Left ventricle myocardium inferior (tissue), 1 donor: ENCODE measurements around the gene ZRANB1. TPM values are rescaled to one million over a fixed set of nuclear protein-coding genes. Genes with fewer than 3 reads are reported as not detected.

Experiments used
- DNase-seq: peaks from one replicate; pipeline ENCODE4 v3.0.0-alpha.2; 2020
- H3K27ac ChIP-seq: fragments of 200-600 bp; replicated peaks from 2 replicates; pipeline ENCODE4 v1.8.0; 2021
- H3K27me3 ChIP-seq: fragments of 200-600 bp; 2 replicates; pipeline ENCODE4 v1.8.0; 2021; ENCODE audit warnings: low read depth
- H3K36me3 ChIP-seq: fragments of 200-600 bp; 2 replicates; pipeline ENCODE4 v1.8.0; 2021
- H3K4me1 ChIP-seq: fragments of 200-600 bp; 2 replicates; pipeline ENCODE4 v1.8.0; 2021
- H3K4me3 ChIP-seq: fragments of 200-600 bp; 2 replicates; pipeline ENCODE4 v1.8.0; 2021; ENCODE audit warnings: mild to moderate bottlenecking, moderate library complexity
- H3K9me3 ChIP-seq: fragments of 200-600 bp; replicated peaks from 2 replicates; pipeline ENCODE4 v1.8.0; 2021
- intact Hi-C: fragments of 100-400 bp; cut with micrococcal nuclease; formaldehyde crosslinking; loops from one replicate; pipeline ENCODE4 v1.11.0; 2022
- total RNA-seq: library from RNA; stranded (reverse); fragmentation: NEBNext Ultra II Directional; extraction: Animal tissue kit (Norgen Biotek cat#: 25700); gene quantifications from one replicate; pipeline ENCODE4 v1.2.1, GENCODE V29; 2021
- TF ChIP-seq, protein P1 (sequence below): fragments of 200-600 bp; IDR thresholded peaks from 2 replicates; pipeline ENCODE4 v1.8.0; 2021; ENCODE audit warnings: antibody characterized with exemption, mild to moderate bottlenecking, borderline replicate concordance
- donor health status: DM: no; HTN: yes; CAD: no; lungs with severe emphysema.

The ZRANB1 gene
- total RNA-seq, 1 donor from 2014 or later, result 25.3 TPM

DNA sequence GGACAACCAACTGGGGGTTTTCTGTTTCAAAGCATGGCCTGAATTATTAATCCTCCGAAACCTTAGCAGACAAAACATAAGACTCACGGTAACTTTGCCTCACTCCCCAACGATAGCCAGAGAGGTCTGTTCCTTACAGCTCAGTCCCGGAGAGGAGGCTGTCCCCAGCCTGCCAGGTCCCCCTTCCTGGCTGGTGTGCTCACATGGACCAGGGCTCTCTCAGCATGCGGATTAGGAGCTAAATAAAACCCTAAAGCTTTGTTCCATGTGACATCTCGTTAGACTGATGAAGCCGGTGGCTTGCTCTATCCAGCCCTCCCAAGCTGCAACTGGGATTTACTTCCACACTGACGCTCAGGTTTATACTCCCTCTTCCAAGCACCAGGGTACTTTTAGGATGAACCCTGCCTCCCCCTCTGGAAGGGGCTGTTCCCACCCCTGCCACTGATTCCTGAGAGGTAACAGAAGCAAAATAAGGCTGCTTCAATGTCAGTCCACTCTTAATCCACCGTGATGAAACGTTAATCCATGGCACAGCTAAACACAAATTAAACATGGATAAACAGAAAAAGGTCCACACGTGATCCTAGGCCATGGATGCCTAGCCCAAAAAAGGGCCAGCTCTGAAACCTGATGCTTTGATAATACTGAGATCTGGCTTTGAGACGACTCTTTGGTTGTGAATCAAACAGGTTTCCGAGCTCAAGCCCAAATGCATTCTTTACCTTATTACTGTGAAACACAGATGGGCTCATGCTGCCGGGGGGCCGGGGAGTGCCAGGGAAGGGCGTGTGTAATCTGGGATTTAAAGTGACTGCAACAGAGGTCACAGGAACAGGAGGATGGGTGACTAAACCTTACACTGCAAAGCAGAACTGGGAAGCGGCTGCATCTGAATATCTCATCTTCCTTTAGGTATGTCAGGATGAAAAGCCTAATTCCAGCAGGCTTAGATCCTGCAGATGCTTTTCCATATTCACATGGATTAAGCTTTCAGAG lies 86.2 kb downstream of the ZRANB1 start:
- Histone ChIP-seq H3K36me3 (peaks cover 8% of the 10 kb centered on the region), H3K27me3 (no peaks in the 10 kb centered on the region), H3K27ac (peak overlapping the region; percentile 56), H3K9me3 (no peaks in the 10 kb centered on the region), H3K4me3 (no peak overlapping the region), H3K4me1 (peaks cover 82% of the 10 kb centered on the region)
- intact Hi-C loops, result no loop called here
- TF ChIP-seq, protein P1, sequence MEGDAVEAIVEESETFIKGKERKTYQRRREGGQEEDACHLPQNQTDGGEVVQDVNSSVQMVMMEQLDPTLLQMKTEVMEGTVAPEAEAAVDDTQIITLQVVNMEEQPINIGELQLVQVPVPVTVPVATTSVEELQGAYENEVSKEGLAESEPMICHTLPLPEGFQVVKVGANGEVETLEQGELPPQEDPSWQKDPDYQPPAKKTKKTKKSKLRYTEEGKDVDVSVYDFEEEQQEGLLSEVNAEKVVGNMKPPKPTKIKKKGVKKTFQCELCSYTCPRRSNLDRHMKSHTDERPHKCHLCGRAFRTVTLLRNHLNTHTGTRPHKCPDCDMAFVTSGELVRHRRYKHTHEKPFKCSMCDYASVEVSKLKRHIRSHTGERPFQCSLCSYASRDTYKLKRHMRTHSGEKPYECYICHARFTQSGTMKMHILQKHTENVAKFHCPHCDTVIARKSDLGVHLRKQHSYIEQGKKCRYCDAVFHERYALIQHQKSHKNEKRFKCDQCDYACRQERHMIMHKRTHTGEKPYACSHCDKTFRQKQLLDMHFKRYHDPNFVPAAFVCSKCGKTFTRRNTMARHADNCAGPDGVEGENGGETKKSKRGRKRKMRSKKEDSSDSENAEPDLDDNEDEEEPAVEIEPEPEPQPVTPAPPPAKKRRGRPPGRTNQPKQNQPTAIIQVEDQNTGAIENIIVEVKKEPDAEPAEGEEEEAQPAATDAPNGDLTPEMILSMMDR, result no peak
- DNase-seq, result no peak

DNA sequence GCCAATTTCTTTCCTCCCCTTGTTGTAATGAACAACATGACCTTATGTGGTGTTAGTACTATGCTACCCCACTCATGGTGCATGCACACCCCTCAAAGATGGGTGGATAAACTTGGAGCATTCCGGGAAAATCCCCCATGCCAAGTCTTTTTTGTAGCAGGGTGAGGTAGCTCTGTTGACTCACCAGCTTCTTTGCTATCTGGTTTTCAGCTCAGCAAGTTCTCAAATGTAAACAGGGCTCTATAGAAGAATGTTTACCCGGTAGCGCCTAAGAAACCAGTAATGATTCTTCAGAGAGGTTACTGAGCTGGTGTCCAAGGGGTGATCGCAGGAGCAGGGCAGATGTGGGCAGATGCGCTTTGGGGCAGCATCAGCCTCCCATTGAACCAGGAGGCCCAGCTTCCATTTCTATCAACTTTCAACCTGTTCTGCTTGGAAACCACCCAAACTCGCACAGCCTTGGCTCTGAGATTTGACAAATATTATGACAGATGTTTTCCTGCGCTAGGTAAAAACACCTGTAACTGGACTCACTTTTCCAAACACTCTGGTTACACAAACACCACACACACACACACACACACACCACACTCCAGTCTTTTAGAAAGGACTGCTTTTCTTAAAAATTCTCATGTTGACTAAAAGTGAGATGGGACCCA lies 87.8 kb downstream of the ZRANB1 start:
- H3K4me3 ChIP-seq, result no peak overlapping the region
- no peak for DNase-seq
- peaks cover 8% of the 10 kb centered on the region for H3K36me3 ChIP-seq
- intact Hi-C loops, result no loop called here
- H3K27ac ChIP-seq, result no peak overlapping the region
- H3K27me3 ChIP-seq, result no peaks in the 10 kb centered on the region
- H3K4me1 ChIP-seq, result peaks cover 72% of the 10 kb centered on the region
- H3K9me3 ChIP-seq, result no peaks in the 10 kb centered on the region
- TF ChIP-seq, protein P1, result no peak

GRCh38 chr10:125030567-125031197 lies 88.8 kb downstream of the ZRANB1 start:
- Histone ChIP-seq H3K4me3 (no peak overlapping the region), H3K9me3 (no peaks in the 10 kb centered on the region), H3K27ac (no peak overlapping the region), H3K36me3 (peaks cover 8% of the 10 kb centered on the region), H3K27me3 (no peaks in the 10 kb centered on the region), H3K4me1 (peaks cover 72% of the 10 kb centered on the region)
- TF ChIP-seq, protein P1, result no peak
- DNase-seq, result no peak
- intact Hi-C loops, result no loop called here

GRCh38 chr10:125032474-125033020 lies 90.6 kb downstream of the ZRANB1 start:
- TF ChIP-seq, protein P1, result no peak
- intact Hi-C loops, result no loop called here
- DNase-seq, result no peak

More at GRCh38 chr10:125032474-125033020, 90.6 kb downstream of the ZRANB1 start:
- H3K36me3 ChIP-seq, result no peaks in the 10 kb centered on the region
- no peak overlapping the region for H3K27ac ChIP-seq
- no peak overlapping the region for H3K4me3 ChIP-seq
- H3K4me1 ChIP-seq, result peaks cover 79% of the 10 kb centered on the region
- H3K27me3 ChIP-seq, result no peaks in the 10 kb centered on the region
- no peaks in the 10 kb centered on the region for H3K9me3 ChIP-seq
